Subcutaneous adipose tissue (tissue), 4 donors: ENCODE data around the gene SYNGR1. TPM values are rescaled to one million over a fixed set of nuclear protein-coding genes. Genes with fewer than 3 reads are reported as not detected.

ENCODE experiments used
- CTCF ChIP-seq: fragments of 450-650 bp; IDR thresholded peaks from one replicate; pipeline ENCODE4 v1.5.1; 2016; ENCODE audit warnings: low read depth, mild to moderate bottlenecking, control low read depth, antibody characterized with exemption, moderate library complexity
- total RNA-seq, 4 donors: library from RNA; depleted of rRNA; stranded (reverse); fragments of >200 nt; gene quantifications; one replicate each; pipeline ENCODE4 v1.1.0, GENCODE V29; 2016

Gene SYNGR1
- total RNA-seq, 4 donors from 2014 or later: 2.6 to 15.3 (median 3.7) TPM

GRCh38 chr22:39350757-39351688 is 1.2 kb downstream of the SYNGR1 start:
- TF ChIP-seq CTCF: no peak

GRCh38 chr22:39351689-39352214 is 2.0 kb downstream of the SYNGR1 start:
- TF ChIP-seq CTCF: no peak

GRCh38 chr22:39352306-39352891 is 2.6 kb downstream of the SYNGR1 start:
- TF ChIP-seq CTCF: no peak

GRCh38 chr22:39353346-39353745 is 3.6 kb downstream of the SYNGR1 start:
- TF ChIP-seq CTCF: no peak

GRCh38 chr22:39355080-39355479 is 5.3 kb downstream of the SYNGR1 start:
- no peak for TF ChIP-seq CTCF

- no peak for TF ChIP-seq CTCF
Observed at GRCh38 chr22:39356464-39356863, 6.7 kb downstream of the SYNGR1 start.

GRCh38 chr22:39359659-39360195 is 9.9 kb downstream of the SYNGR1 start:
- no peak for TF ChIP-seq CTCF
